HG03442 (cell line): ENCODE data around the gene DISC1.
"Not testable (repeated sequence)": the region's sequence is repeated elsewhere in the genome, so short reads cannot be mapped to it uniquely, and the experiment has no call there.

Experiments used
- ATAC-seq: cut with Tn5 transposase; IDR thresholded peaks from one replicate; pipeline ENCODE4 v1.9.1; 2021; ENCODE audit warnings: mild to moderate bottlenecking, moderate library complexity; ENCODE audit not compliant: unreplicated experiment

The DISC1 gene

DNA sequence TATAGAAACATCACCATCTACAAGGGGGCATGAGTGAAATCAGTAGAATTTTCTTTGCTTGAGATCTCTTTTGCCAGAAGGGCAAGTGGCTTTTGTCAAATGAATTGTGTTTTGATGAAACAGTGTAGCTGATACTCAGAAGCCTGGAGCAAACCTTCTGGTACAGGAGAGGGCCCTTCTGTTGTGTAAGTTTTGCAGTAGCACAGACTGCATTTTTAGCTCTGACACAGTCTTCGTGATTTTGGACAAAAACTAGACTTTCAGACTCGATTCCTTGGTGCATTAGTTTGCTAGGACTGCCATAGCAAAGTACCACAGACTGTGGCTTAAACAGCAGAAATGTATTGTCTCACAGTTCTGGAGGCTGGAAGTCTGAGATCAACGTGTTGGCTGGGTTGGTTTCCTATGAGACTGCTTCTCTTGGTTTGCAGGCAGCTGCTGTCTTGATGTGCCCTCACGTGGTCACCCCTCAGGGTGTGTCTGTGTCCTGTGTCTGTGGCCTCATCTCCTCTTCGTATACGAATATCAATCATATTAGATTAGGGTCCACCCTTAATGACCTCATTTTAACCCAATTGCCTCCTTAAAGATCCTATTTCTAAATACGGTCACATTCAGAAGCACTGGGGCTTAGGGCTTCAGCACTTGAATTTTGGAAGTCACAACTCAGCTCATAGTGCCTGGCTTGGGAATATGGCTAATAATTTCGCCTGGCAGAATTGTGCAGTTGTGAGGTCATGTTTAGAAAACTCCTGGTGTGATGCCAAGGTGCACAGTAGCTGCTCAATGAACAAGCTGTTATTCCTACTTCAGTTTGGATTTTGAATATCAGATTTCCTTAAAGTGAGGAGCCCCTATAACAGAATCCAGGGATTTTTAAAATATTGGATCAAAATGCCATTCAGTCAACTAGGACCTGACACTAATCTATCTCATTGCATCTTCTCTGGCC lies 21.2 kb upstream of the DISC1 start:
- ATAC-seq = no peak

DNA sequence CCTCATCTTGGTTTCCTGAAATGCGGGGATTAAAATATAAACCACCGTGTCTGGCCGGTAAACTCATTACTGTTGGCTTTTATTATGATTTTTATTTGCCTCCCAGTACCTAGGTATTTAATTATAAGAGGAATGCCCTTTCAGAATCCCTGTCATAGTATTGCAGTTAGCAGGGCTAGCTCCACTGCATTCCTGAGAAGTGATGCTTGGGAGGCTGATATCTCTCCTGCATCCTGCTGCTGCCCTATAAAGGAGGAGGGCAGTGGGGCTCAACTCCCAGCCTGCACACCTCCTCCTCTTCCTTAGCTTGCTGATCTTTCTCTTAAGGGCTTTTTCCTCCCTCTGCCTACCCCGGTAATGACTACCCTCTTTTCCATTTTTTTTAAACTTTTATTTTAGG lies 19.9 kb upstream of the DISC1 start:
- no peak for ATAC-seq

- no peak for ATAC-seq
These were observed 16.2 kb upstream of the DISC1 start for GRCh38 chr1:231610388-231610787.

- ATAC-seq = no peak
These were observed 15.5 kb upstream of the DISC1 start for GRCh38 chr1:231611111-231611510.

DNA sequence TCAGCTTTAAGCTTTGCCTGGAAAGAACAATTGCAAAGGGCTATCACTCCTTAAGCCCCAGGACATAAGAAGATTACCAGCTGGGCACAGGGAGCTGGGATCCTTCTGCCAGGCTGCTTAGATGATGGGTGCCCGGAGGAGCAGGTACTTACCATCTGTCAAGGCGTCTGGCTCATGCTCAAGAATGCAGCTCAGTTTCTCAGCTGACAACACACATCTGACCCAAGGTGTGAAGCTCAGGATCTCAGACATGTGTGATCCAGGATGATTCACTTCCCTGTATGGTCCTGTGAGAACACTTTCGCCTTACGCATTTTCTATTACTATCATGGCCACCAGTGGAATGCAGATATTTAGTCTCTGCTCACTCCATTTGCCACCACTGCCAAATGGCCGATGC lies 14.7 kb upstream of the DISC1 start:
- no peak for ATAC-seq

DNA sequence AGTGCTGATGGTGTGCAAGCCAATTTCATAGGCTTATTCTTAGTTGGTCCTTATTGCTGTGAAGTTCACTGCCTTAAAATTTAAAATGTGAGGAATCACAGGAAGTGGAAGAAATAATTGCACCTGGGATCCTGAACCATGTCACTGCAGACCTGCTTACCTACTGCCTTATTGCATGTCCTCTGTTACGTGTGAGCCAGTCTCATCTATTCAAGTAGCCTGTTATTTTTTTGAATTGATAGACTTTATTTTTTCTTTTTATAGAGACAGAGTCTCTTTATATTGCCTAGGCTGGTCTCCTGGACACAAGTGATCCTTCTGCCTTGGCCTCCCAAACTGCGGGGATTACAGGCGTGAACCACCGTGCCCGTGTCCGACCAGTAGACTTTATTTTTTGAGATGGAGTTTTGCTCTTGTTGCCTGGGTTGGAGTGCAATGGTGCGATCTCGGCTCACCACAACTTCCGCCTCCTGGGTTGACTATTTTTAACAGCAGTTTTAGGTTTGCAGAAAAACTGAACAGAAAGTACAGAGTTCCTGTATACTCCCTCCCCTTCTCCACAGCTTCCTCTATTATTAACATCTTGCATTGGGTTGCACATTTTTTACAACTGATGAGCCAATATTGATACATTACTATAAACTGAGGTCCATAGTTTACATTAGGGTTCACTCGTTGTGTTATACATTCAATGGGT lies 14.0 kb upstream of the DISC1 start:
- ATAC-seq = peak; percentile 97

DNA sequence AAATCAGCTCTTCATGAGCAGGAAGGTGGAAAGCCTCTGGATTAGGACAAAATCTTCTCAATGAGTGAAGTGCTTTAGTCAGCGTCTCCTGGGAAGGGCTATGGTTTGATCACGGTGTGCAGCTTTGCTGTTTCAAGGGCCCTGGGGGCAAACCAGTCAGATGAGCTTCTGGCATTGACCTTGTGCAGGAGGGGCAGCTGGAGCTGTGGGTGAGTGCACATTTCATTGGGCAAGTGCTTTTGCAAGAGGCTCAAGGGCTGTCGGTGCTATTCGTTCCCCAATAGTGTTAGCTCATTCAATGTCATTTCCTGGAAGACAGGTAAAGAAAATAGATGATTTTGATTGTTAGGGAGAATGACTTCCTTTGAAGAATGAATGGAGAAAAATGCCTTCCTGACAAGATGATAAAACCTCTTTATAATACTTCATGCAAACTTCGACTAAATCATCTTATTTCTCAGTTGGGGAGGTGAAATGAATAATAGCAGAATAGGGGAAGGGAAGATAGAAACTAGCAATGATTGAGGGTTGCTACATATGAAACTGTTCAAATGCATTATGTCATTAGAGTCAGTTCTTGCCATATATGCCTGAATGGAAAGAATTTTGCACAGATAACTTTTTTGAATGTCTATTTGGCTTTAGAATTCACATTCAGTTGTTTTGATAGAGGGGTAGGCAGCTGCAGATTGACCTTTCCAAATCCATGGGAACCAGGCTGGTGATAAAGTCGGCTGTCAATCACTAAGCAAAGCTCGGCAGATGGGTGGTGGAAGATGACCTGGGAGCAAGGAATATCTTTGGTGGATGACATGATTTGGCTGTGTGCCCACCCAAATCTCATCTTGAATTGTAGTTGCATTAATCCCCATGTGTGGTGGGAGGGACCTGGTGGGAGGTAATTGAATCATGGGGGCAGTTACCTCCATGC lies 12.9 kb upstream of the DISC1 start:
- ATAC-seq = no peak

GRCh38 chr1:231616667-231617066 lies 9.9 kb upstream of the DISC1 start:
- ATAC-seq = no peak

DNA sequence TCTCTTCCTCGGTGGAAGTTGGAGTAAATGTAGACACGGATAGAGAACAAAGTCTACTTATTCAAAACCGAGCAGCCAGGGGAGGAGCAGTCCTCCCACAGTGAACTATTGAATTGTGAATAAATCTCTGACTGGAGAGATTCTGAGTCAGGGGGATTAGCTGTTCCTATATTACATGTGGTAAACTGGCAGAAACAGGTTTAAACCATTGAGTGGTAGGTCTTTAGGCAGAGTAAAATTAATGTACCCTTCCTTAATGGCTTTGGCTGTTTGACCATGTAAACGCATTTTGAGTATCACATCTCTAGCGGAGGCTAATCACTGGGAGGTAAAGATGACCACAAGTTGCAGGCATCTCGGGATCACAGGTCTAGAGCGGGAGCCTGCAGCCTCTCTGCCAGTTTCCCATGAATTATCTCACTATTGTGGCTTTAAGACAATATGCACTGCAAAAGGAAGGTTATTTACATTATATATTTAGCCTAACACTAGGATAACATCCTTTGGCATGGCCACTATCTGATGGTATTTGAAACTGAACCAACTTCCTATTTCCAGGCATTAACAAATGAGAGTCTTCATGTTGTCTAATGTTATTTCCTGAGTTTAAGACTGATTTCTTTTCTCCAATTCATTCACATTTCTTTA lies 7.9 kb upstream of the DISC1 start:
- ATAC-seq = no peak

- no peak for ATAC-seq
These were observed 7.3 kb upstream of the DISC1 start for GRCh38 chr1:231619257-231619634.

- ATAC-seq = not testable (repeated sequence)
These were observed 1.5 kb upstream of the DISC1 start for GRCh38 chr1:231625042-231625441.

GRCh38 chr1:231625975-231626534 lies 535 bp upstream of the DISC1 start:
- ATAC-seq = no peak

DNA sequence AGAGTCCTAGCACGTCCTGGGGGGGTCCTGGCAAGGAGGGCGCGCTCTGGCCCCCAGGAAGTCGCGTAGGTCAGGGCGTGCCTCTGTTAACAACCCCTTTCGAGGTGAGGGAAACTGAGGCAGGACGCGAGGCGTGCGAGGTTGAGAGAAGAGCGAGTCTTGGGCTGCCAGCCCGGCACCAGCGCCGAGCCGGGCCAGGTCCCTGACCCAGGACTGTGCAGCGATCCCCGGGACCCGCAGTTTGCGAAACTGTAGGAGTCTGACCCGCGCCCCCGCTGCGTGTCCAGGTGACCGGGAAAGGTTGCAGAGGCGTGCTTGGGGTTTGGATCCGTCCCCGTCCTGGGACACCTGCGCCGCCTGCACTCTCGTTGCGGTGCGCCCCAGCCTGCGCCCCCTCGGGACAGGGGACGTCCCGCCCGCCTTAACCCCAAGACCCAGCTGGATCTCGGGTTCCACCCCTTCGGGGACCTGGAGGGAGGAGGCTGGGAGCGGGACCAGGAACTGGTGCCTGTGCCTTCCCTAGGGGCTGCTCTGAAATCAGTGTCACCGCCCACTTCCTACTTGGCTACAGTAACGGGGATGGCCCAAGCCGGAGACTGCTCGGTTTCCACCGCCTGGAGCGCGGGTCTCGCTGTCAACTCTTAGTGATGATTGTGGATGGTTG lies 493 bp downstream of the DISC1 start:
- peak; percentile 53 for ATAC-seq

GRCh38 chr1:231628207-231628876 lies 1.8 kb downstream of the DISC1 start:
- ATAC-seq = no peak

DNA sequence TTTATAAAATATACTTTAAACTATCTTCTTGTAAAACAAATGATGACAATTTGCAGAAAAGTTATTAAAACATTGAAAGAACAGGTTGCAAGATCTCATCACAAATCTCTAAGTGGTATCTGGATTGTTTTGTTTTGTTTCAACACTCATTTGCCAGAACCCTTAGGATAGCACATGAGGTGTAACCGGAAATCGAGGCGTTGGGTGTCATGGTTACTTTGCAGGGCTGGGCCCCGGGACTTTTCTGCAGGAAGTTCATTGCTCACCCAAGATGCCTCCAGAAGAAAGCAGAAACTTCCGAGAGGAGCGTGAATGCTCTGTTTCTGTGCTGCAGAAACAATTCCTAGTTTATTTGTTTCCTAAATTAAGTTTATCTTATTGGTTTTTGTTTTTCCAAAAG lies 2.5 kb downstream of the DISC1 start:
- ATAC-seq = no peak

DNA sequence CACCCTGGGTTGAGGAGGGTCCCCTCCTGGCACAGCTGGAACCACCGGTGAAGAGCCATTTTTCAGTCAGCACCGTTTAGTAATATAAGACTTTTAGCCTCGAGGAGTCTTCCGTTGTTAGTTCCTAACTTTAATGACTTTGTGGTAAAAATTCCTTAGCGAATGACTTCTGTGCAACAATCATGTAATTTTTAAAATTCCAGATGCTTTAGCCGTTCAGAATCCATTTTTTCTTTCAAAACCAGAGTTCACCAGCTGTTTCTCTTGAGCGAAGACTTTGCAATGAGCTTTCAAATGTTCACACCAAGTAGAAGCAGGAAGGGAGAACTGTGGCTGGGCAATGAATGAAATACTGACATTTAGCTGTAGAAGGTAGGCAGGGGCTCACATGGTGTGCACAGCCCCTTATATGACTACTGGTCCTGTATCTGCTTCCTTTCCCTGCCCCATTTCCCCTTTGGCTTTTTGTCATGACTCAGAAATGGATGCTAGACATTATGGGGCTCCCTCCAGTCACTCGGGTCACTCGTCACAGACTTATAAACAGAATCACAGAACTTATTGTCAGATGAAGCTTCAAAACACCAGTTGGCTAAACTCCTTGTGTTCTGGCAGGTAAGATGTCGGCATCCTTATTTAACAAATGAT lies 4.1 kb downstream of the DISC1 start:
- no peak for ATAC-seq

DNA sequence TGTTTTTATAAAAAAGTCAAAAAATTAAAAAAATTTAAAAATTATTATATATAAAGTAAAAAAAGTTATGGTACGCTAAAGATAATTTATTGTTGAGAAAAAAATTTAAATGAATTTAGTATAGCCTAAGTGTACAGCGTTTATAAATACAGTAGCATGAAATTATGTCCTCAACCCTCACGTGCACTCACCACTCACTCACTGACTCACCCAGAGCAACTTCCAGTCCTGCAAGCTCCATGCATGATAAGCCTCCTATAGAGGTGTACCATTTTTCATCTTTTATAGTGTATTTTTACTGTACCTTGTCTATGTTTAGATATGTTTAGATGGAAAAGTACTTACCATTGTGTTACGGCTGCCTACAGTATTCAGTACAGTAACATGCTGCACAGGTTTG lies 5.1 kb downstream of the DISC1 start:
- no peak for ATAC-seq

- no peak for ATAC-seq
These were observed 5.5 kb downstream of the DISC1 start for GRCh38 chr1:231632119-231632518.
